ES-I3 (cell line): ENCODE data around the gene PPARG.

Experiments used
- H3K36me3 ChIP-seq: 2 replicates; pipeline ENCODE4 v1.6.1; 2013; ENCODE audit warnings: mild to moderate bottlenecking, low read length, control low read depth, moderate library complexity; ENCODE audit not compliant: insufficient read depth
- H3K4me1 ChIP-seq: 2 replicates; pipeline ENCODE4 v1.6.1; 2013; ENCODE audit warnings: mild to moderate bottlenecking, control low read depth, low read length; ENCODE audit not compliant: insufficient read depth
- H3K9ac ChIP-seq: 2 replicates; pipeline ENCODE4 v1.6.1; 2013; ENCODE audit warnings: low read depth, mild to moderate bottlenecking, low read length, moderate library complexity
- H3K9me3 ChIP-seq: 2 replicates; pipeline ENCODE4 v1.6.1; 2013; ENCODE audit warnings: mild to moderate bottlenecking, low read length, moderate library complexity; ENCODE audit not compliant: control insufficient read depth, insufficient read depth

PPARG gene

DNA sequence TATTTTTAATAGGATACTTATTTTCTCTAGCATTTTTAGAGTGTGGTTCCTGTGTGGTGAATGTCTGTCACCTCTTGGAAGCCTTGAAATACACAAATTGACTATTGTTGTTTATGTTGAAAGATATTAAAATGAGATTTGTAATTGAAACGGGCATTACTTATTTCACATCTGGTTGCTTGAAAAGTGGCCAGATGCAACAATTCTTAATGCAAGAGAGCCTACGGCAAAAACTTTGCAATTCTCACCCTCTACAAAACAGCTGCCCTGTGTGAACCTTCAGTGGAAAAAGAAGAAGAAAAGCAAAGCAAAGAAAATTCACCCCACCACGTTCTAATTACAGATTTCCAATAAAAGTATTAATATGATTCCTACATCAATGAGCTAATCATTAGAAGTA is 46.6 kb downstream of the PPARG start:
- 0 out of 2 replicates have a peak, but pooled peaks cover 4% of the 10 kb centered on the region for H3K4me1 ChIP-seq
- H3K9ac ChIP-seq, result no peak overlapping the region
- no peaks in the 10 kb centered on the region for H3K36me3 ChIP-seq
- no peaks in the 10 kb centered on the region for H3K9me3 ChIP-seq

- H3K9ac ChIP-seq, result no peak overlapping the region
- no peaks in the 10 kb centered on the region for H3K9me3 ChIP-seq
- H3K4me1 ChIP-seq, result 0 out of 2 replicates have a peak, but pooled peaks cover 3% of the 10 kb centered on the region
- H3K36me3 ChIP-seq, result no peaks in the 10 kb centered on the region
Observed at GRCh38 chr3:12336099-12336498, 47.2 kb downstream of the PPARG start.

GRCh38 chr3:12338595-12339546 is 50.0 kb downstream of the PPARG start:
- H3K4me1 ChIP-seq, result no peaks in the 10 kb centered on the region
- H3K9ac ChIP-seq, result no peak overlapping the region
- H3K36me3 ChIP-seq, result no peaks in the 10 kb centered on the region
- H3K9me3 ChIP-seq, result no peaks in the 10 kb centered on the region

- Histone ChIP-seq H3K9me3 (no peaks in the 10 kb centered on the region), H3K9ac (no peak overlapping the region), H3K36me3 (no peaks in the 10 kb centered on the region), H3K4me1 (no peaks in the 10 kb centered on the region)
Observed at GRCh38 chr3:12339701-12340480, 51.0 kb downstream of the PPARG start.

DNA sequence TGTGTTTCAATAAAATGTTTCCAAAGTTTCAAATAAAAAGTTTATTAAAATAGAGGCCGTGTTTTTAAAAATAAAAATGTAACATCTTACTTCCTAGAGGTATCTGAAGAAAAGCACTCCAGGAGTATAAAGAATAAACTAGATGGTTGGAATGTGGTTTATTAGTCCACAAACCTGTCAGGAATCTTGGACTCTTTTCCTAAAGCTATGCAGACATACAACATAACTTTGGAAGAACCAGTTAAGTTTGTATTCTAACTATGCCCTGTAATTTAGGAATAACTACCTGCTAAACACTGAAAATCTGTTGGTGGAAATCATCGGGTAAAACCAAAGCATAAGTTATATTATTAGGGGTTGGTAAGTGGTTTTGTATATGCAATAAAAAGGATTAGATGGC is 51.6 kb downstream of the PPARG start:
- no peaks in the 10 kb centered on the region for H3K4me1 ChIP-seq
- H3K9me3 ChIP-seq, result no peaks in the 10 kb centered on the region
- H3K9ac ChIP-seq, result no peak overlapping the region
- H3K36me3 ChIP-seq, result no peaks in the 10 kb centered on the region

DNA sequence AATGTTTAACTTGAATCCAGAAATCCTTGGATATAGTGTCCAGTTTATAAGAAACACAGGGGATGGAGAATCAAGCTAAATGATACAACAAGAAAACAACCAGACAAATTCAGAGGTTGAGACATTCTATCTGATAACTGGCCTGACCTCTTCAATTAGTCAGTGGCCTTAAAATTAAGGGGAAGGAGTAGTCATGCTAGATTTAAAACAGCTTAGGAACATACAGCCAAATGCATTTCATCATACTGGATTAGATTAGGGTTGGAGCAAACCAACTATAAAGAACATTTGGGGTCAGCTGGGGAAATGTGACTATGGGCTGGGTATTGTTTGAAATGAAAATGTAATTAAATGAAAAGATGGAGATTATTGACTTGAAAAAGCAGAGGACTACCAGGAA is 53.3 kb downstream of the PPARG start:
- H3K9ac ChIP-seq, result no peak overlapping the region
- no peaks in the 10 kb centered on the region for H3K36me3 ChIP-seq
- no peaks in the 10 kb centered on the region for H3K4me1 ChIP-seq
- H3K9me3 ChIP-seq, result no peaks in the 10 kb centered on the region

DNA sequence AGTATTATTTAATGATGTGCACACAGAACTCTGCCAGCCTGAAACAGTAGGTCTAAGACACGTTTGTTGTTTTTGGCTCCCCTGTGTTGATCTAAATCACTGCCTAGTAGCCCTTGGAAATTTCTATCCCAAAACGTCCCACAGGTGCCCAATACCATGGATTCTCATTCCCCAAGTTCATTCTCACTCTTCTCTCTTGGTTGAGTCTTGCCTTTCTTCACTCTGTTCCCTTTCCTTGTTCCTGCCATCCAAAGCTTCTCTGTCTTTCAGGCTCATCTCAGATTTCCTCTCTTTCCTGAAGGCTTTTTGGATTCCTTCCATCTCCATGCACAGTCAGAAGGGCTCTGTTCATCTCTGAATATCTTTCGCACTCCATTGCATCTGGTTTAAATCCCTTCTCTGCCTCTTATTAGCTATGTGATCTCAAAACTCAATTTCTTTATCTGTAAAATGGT is 54.2 kb downstream of the PPARG start:
- Histone ChIP-seq H3K36me3 (no peaks in the 10 kb centered on the region), H3K4me1 (no peaks in the 10 kb centered on the region), H3K9ac (no peak overlapping the region)

GRCh38 chr3:12345141-12345561 is 56.3 kb downstream of the PPARG start:
- Histone ChIP-seq H3K9ac (no peak overlapping the region), H3K9me3 (no peaks in the 10 kb centered on the region), H3K36me3 (no peaks in the 10 kb centered on the region), H3K4me1 (no peaks in the 10 kb centered on the region)

More for the DNA sequence above, 54.2 kb downstream of the PPARG start:
- H3K9me3 ChIP-seq, result no peaks in the 10 kb centered on the region

DNA sequence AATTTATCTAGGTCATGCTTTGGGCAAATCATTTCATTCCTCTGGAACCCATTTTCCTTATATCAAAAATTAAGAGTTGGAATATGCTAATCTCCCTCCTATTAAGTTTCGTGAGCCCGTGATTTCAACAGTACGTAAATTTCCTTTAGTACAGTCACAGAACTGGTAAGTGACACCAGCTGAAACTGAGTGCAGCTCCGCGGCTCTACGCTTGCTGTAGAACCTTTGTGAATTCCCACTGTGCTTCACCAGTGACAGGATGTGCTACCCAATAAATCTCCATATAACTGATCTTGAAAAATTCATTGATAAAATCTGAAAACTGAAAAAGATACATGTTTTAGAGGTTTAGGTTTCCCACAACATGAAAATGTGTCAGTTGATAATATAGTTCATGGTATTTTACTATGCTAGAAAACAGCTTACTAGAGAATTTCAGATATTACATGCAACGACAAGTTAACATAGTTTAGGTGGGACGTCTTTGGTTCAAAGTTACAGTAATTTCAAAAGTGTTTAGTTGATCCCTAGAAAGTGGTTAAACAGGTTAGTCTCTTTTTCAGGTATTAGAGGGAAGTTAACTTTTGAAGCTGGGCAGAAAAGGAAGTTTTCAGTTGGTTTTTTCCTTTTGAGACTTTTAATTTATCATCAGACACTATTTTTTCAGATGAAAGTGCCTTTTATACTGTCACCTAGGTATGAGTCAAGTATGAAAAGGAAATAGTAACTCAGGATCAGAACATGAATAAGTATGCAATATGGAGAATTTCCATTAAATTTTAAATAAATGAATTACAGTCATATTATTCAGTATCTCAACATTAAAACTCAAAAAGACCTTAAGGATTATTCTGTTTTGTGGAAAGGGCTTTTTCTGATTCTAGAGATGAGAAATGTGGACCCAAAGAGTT is 57.0 kb downstream of the PPARG start:
- no peaks in the 10 kb centered on the region for H3K36me3 ChIP-seq
- H3K9ac ChIP-seq, result no peak overlapping the region
- H3K4me1 ChIP-seq, result no peaks in the 10 kb centered on the region
- H3K9me3 ChIP-seq, result no peaks in the 10 kb centered on the region

GRCh38 chr3:12347301-12347700 is 58.4 kb downstream of the PPARG start:
- no peaks in the 10 kb centered on the region for H3K36me3 ChIP-seq
- no peaks in the 10 kb centered on the region for H3K9me3 ChIP-seq
- no peaks in the 10 kb centered on the region for H3K4me1 ChIP-seq
- H3K9ac ChIP-seq, result no peak overlapping the region

DNA sequence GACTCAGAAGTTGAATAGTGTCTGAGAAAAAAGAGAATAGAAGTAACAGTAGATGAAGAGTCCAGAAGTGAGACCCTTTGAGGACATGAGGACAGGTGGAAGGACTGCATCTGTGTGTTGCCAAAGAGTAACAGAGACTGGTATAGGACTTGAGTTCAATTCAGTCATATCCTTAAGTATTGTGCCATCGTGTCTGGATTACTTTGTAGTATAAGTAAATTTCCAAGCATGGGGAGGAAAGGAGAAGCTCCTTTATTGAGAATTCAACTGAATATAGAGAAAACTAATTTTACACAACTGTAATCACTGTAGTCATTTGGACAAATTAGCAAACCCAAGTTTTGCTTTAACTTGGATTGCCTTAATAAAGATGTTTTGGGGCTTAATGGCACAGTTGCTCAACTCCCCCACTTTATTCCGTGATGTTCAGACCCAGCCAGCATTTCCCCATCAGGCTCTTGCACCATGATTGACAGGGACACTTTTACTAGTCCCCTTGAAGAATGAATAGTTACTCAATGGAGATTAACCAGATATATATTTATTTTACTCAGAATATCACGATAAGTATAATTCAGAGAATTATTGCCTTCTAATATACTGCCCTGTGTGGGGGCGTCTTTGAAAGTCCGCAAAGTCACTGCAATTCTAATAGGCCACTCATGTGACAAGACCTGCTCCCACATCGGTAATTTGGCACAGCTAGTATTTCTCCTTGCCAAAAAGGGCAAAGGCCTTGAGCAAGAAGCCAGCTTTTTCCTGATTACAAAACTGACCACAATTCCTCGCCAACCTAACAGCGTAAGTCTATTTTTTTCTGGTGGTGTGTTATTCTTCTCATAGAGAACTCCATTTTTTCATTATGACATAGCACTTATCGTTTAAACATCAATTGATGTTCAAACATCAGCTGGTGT is 61.3 kb downstream of the PPARG start:
- H3K9ac ChIP-seq, result no peak overlapping the region
- no peaks in the 10 kb centered on the region for H3K4me1 ChIP-seq
- no peaks in the 10 kb centered on the region for H3K36me3 ChIP-seq
- H3K9me3 ChIP-seq, result no peaks in the 10 kb centered on the region

DNA sequence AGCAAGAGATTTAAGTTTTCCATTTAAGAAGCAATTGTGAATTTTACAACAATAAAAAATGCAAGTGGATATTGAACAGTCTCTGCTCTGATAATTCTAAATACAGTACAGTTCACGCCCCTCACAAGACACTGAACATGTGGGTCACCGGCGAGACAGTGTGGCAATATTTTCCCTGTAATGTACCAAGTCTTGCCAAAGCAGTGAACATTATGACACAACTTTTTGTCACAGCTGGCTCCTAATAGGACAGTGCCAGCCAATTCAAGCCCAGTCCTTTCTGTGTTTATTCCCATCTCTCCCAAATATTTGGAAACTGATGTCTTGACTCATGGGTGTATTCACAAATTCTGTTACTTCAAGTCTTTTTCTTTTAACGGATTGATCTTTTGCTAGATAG is 62.3 kb downstream of the PPARG start:
- Histone ChIP-seq H3K9ac (no peak overlapping the region), H3K36me3 (no peaks in the 10 kb centered on the region), H3K4me1 (no peaks in the 10 kb centered on the region), H3K9me3 (no peaks in the 10 kb centered on the region)

- H3K9ac ChIP-seq, result no peak overlapping the region
- H3K9me3 ChIP-seq, result no peaks in the 10 kb centered on the region
- no peaks in the 10 kb centered on the region for H3K4me1 ChIP-seq
- H3K36me3 ChIP-seq, result no peaks in the 10 kb centered on the region
Observed at GRCh38 chr3:12352253-12352652, 63.4 kb downstream of the PPARG start.
